Measurements from ENCODE around the gene PIEZO1.

The PIEZO1 gene

DNA sequence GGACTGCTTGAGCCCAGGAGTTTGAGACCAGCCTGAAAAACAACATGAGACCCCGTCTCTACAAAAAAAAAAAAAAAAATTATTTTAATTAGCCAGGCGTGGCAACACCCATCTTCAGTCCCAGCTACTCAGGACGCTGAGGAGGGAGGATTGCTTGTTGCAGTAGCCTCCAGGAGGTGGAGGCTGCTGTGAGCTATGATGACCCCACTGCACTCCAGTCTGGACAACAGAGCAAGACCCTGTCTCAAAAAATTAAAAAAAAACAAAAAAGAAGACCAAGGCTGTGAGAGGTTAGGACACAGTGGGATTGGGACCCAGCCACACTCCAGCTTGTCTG lies 97.4 kb downstream of the PIEZO1 start:
- no peak overlapping the region for H3K4me3 Mint-ChIP-seq
- ATAC-seq (ENCODE audit: low read depth), result no peak
- no peak for DNase-seq (ENCODE audit: low spot score in 2 of 2)
- no peaks in the 10 kb centered on the region for H3K36me3 Mint-ChIP-seq
- H3K27me3 Mint-ChIP-seq, result no peaks in the 10 kb centered on the region
- no peak overlapping the region for H3K27ac Mint-ChIP-seq
- no peaks in the 10 kb centered on the region for H3K9me3 Mint-ChIP-seq
- H3K4me1 Mint-ChIP-seq, result peaks cover 24% of the 10 kb centered on the region

DNA sequence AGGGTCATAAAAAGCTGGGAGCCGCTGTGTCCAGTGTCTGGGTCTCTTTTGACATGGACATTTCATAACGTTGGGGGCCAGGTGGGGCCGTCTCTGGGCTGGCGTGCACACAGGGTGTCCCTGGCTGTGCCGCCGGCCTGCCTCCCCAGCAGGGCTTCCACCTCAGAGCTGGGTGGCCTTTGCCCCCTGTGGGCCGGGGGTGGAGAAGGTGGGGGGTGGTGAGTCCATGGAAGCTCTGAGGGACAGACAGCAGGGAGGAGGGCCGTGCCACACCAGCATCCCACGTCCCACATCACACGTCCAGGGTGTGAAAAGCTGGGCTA lies 97.8 kb downstream of the PIEZO1 start:
- no peaks in the 10 kb centered on the region for H3K9me3 Mint-ChIP-seq
- H3K36me3 Mint-ChIP-seq, result no peaks in the 10 kb centered on the region
- H3K27me3 Mint-ChIP-seq, result no peaks in the 10 kb centered on the region
- H3K27ac Mint-ChIP-seq, result no peak overlapping the region
- ATAC-seq (ENCODE audit: low read depth) (no peak), DNase-seq (ENCODE audit: low spot score in 2 of 2) (no peak)
- H3K4me1 Mint-ChIP-seq, result peaks cover 25% of the 10 kb centered on the region
- no peak overlapping the region for H3K4me3 Mint-ChIP-seq

DNA sequence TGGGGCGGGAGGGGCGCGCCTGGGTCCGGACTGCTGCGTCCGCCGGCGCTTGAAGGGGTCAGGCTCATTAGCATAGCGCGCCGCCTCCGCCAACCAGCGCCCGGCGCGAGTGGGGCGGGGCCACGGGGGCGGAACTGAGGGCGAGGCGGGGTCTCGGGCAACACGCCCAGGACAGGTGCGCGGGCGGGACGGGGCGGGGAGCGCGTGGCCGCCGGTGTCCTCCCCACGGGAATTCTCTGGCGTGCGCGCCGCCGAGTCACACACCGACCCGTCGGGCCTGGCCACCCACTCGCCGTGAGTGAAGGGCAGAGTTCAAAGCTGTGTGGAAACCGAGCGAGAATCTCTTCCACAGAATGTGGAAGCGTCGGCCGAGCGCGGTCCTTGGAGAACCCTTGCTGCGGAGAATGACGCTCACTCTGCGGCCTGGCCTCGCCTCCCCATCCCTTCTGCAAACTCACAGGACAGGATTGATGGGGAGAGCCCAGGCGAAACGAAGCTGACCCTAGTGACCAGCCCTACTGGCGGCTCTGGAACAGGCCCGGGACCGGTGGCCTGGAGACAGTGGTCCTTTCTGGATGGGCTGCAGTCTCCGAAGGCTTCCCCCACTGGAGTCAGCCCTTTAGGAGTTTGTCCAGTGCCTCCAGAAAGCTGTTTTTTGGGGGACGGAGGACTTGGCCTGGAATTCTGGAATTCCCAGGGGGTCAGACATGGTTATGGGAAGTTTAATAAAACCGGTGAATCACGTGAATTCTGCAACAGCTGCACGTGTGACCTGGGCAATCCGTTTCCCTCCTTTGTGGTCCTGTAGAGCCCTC lies 98.4 kb downstream of the PIEZO1 start, which contains the start of gene SNAI3:
Gene SNAI3, minus strand, starts transcription at position 69 of the 815 bp plus-strand sequence. CDS start 101 bp downstream, outside the sequence.
- DNase-seq (ENCODE audit: low spot score in 2 of 2) (peak; percentile 87), ATAC-seq (ENCODE audit: low read depth) (peak; percentile 70)
- no peaks in the 10 kb centered on the region for H3K27me3 Mint-ChIP-seq
- H3K4me1 Mint-ChIP-seq, result peaks cover 25% of the 10 kb centered on the region
- no peak within 1 kb of the TSS for H3K27ac Mint-ChIP-seq
- H3K9me3 Mint-ChIP-seq, result no peaks in the 10 kb centered on the region
- H3K36me3 Mint-ChIP-seq, result no peaks in the 10 kb centered on the region
- H3K4me3 Mint-ChIP-seq, result peak within 1 kb of the TSS; percentile 88

DNA sequence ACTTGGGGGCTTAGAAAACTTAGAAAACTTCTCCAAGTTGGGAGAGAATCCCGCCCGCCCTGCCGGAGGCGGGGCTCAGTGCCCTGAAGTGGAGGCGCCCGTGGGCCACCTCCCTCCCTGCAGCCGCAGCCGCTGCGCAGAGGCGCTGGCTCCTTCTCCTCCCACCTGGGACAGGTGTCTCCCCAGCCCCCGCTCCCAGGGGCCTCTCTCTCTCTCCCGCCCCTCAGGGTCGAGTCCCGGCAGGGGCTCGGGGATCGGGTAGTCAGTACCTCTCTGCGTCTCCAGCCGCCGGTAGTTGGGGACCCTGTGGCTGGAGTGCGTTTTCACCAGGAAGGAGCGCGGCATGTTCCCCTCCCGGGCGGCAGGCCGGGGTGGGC lies 99.0 kb downstream of the PIEZO1 start:
- peaks cover 30% of the 10 kb centered on the region for H3K4me1 Mint-ChIP-seq
- no peaks in the 10 kb centered on the region for H3K27me3 Mint-ChIP-seq
- no peaks in the 10 kb centered on the region for H3K36me3 Mint-ChIP-seq
- DNase-seq (ENCODE audit: low spot score in 2 of 2), result no peak
- H3K27ac Mint-ChIP-seq, result no peak overlapping the region
- H3K4me3 Mint-ChIP-seq, result peak overlapping the region; percentile 88
- peak; percentile 20 for ATAC-seq (ENCODE audit: low read depth)
- H3K9me3 Mint-ChIP-seq, result no peaks in the 10 kb centered on the region

DNA sequence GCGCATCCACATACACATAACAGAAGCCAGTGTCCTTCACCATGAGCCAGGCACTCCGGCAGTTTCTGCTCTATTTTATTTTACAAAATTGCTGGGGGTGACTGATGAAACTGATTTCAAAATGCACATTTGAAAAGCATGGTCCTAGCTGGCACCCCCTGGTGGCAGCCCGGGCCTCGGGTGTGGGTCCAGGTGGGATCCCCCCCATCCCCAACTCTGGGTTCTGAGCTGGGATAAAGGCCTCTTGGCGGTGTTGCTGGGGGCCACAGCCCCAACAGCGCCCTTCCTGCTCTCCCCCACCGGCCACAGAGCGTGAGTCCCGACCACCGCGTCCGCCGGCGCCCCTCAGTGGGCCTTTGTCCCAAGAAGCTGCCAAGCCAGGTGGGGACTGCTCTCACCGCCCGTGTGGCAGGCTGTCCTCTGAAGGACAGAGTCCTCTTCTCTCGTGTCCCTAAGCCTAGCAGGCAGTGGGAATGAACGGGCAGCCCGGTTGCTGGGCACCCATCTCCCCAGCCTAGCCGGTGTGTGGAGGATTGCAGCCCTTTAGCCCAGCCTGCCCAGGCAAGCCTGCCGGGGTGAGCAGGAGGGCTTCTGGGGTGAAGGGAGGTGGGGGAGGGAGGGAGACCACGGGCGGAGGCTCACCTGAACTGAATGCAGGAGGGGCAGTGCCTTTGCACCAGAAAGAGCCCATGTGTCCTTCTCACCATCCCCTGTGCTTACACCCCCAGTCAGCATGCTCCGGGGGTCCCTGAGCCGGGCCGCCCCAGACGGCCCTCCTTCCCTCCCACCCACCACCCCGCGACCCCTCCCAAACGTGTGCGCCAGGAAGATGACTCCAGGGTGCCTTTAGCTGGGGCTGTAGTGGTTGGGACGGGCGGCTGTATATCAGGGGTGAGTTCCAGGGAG lies 99.6 kb downstream of the PIEZO1 start:
- ATAC-seq (ENCODE audit: low read depth) (no peak), DNase-seq (ENCODE audit: low spot score in 2 of 2) (peak in 1 of 2 donors; percentile 68)
- peaks cover 28% of the 10 kb centered on the region for H3K4me1 Mint-ChIP-seq
- no peak overlapping the region for H3K27ac Mint-ChIP-seq
- H3K36me3 Mint-ChIP-seq, result peaks cover 2% of the 10 kb centered on the region
- no peaks in the 10 kb centered on the region for H3K9me3 Mint-ChIP-seq
- no peaks in the 10 kb centered on the region for H3K27me3 Mint-ChIP-seq
- H3K4me3 Mint-ChIP-seq, result peak overlapping the region; percentile 88

DNA sequence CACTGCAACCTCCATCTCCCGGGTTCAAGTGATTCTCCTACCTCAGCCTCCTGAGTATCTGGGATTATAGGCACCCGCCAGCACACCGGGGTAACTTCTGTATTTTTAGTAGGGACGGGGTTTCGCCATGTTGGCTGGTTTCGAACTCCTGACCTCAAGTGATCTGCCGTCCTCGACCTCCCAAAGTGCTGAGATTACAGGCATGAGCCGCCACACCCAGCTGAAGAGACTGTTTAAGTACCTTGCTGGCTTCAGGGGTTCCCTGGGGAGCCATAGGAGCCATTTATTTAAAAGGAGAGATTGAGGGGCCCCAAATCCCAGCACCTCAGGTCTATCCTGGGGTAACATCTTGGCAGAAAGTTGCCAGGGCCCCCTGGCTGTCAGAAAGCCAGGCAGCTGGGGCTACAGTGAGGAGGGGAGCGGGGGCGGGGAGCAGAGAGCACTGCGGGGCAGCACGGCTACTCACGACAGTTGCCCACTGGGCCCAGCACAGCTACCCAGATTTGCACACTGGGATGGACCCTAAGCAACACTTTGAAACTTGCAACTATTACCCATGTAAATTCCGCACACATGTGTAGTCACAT lies 100.4 kb downstream of the PIEZO1 start:
- H3K27ac Mint-ChIP-seq, result no peak overlapping the region
- H3K4me1 Mint-ChIP-seq, result peaks cover 27% of the 10 kb centered on the region
- H3K36me3 Mint-ChIP-seq, result peaks cover 2% of the 10 kb centered on the region
- DNase-seq (ENCODE audit: low spot score in 2 of 2) (no peak), ATAC-seq (ENCODE audit: low read depth) (no peak)
- H3K9me3 Mint-ChIP-seq, result no peaks in the 10 kb centered on the region
- peak overlapping the region; percentile 88 for H3K4me3 Mint-ChIP-seq
- no peaks in the 10 kb centered on the region for H3K27me3 Mint-ChIP-seq

DNA sequence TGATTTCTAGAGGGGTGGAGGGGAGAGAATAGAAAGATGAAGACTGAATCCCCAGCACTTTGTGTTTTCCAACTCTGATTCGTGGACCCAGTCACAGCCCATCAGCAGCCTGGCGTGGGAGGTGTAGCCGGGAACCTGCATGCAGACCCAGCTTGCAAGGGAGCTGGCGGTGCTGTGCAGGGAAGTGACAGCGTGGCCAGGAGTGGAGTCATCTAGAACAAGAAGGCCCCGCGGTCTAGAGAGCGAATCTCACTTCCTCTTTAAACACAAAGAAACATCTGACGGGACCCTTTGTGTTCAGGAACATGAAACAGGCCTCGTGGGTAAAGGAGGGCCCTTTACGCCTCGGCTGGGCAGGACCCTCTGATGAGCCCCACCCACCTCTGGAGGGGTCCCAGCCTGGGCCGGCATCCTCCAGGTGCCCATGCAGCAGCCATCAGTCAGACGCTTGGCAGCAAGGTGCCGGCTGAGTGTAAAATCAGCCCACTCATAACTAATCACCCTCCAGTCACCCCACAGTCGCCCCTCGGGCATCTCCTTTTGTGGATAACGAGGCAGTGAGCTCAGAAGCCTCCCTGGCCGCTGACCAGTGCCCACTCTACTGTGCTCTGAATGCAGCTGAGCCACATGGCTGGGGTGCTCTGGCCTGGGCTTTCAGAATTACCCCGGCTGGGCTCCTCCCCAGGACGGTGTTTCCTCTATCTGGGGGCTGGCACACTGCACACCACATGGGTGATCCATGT lies 103.1 kb downstream of the PIEZO1 start:
- peak; percentile 75 for ATAC-seq (ENCODE audit: low read depth)
- no peaks in the 10 kb centered on the region for H3K27me3 Mint-ChIP-seq
- peak; percentile 68 to 79 for DNase-seq (ENCODE audit: low spot score in 2 of 2)

DNA sequence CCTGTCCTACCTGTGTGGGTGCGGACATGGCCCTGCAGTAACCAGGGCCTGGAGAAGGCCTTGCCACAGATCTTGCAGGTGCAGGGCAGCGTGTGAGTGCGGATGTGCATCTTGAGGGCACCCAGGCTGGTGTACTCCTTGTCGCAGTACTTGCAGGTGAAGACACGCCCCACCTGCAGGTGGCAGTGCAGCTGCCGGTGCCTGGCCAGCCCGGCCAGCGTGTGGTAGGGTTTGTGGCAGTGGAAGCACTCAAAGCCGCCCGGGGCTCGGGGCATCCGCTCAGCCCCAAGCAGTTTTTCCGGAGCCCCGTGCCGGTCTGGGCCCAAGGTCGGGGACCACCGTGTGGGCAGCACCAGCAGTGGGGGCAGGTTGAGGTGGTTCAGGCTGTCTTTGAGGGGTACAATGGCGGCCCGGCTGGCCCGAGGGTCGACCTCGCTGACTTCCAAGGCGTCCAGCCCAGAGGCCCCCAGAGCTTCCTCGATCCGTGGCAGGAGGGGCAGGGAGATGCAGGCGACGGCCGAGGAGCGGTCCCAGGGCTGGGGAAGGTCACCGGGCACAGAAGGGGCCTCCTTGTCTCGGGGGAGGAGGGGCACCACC lies 103.8 kb downstream of the PIEZO1 start:
- DNase-seq (ENCODE audit: low spot score in 2 of 2) (peak; percentile 59 to 61), ATAC-seq (ENCODE audit: low read depth) (peak; percentile 54)
- Mint-ChIP-seq H3K36me3 (peaks cover 2% of the 10 kb centered on the region), H3K27me3 (no peaks in the 10 kb centered on the region), H3K4me1 (peaks cover 27% of the 10 kb centered on the region), H3K9me3 (no peaks in the 10 kb centered on the region), H3K27ac (peak overlapping the region; percentile 93), H3K4me3 (peak overlapping the region; percentile 81)

More for the DNA sequence above, 103.1 kb downstream of the PIEZO1 start:
- Mint-ChIP-seq H3K4me1 (peaks cover 27% of the 10 kb centered on the region), H3K9me3 (no peaks in the 10 kb centered on the region), H3K36me3 (peaks cover 2% of the 10 kb centered on the region), H3K27ac (peak overlapping the region; percentile 93), H3K4me3 (peak overlapping the region; percentile 81)

DNA sequence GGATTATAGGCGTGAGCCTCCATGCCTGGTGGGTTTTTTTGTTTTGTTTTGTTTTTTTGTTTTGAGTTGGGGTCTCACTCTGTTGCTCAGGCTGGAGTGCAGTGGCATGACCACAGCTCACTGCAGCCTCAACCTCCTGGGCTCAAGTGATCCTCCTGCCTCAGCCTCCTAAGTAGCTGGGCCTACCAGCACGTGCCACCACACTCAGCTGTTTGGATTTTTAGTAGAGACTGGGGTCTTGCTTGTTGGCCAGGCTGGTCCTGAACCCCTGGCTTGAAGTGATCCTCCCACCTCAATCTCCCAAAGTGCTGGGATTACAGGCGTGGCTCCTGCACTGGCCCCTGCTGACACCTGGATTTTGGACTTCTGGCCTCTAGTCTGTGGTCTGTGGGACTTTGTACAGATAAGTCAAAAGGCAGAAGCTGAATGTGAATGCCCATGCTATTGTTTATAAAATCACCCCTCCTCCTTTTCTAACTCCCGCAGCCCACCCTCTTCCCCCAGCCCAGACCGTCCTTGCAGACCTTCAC lies 104.4 kb downstream of the PIEZO1 start:
- Mint-ChIP-seq H3K9me3 (no peaks in the 10 kb centered on the region), H3K36me3 (peaks cover 2% of the 10 kb centered on the region), H3K27ac (peak overlapping the region; percentile 93), H3K27me3 (no peaks in the 10 kb centered on the region), H3K4me3 (peak overlapping the region; percentile 81), H3K4me1 (peaks cover 27% of the 10 kb centered on the region)
- ATAC-seq (ENCODE audit: low read depth) (no peak), DNase-seq (ENCODE audit: low spot score in 2 of 2) (no peak)

DNA sequence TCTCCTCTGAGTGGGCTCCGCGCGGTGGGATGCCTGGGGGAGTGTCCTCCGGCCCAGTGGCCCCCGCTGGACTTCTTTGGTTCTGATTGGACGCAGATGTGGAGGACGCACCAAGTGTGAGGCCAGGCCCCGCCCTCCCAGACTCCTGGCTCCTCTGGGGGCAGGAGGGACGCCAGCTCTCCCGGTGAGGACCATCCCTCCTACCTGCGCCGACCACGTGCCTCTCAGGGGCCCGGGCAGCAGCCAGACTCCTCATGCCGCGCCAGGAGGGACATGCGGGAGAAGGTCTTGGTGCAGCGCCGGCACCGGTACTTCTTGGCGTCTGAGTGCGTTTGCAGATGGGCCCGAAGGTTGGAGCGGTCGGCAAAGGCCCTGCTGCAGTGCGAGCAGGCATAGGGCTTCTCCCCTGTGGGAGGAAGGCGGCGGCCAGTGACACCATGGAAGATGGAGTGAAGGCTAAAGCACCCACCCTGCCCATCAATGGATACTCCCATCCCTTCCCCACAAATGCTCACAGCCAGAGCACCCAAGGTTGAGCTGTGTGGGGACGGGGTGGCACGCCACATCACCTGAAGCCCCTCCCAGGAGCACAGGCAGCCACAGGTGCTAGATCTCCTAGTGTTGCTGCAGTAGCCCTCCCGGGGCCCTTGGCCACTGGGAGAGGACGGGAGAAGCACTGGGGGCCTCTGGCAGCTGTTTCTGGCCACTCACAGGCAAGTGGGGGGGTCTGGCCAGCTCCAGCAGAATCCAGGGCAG lies 106.6 kb downstream of the PIEZO1 start:
- Mint-ChIP-seq H3K4me3 (no peak overlapping the region), H3K27me3 (no peaks in the 10 kb centered on the region), H3K27ac (no peak overlapping the region), H3K9me3 (no peaks in the 10 kb centered on the region), H3K36me3 (peaks cover 2% of the 10 kb centered on the region), H3K4me1 (peaks cover 18% of the 10 kb centered on the region)
- no peak for DNase-seq (ENCODE audit: low spot score in 2 of 2)
- no peak for ATAC-seq (ENCODE audit: low read depth)

DNA sequence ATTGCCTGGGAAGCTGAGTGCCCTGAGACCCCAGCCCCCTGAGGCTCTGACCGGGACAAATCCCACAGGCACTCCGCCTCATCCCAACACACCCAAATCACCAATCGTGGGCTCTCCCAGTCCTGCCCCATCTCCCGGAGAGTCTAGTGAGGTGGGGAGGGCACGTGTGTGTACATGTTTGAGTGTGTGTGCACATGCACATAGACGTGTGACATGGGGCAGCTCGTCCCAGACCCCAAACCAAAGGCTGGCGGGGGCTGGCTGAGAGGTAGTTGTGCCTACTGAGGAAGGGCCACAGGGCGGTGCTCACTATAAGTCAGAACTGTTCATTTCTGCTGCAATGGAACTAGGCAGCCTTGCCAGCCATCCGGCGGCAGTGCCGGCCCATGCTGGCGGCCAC lies 107.3 kb downstream of the PIEZO1 start:
- ATAC-seq (ENCODE audit: low read depth) (no peak), DNase-seq (ENCODE audit: low spot score in 2 of 2) (no peak)
- peaks cover 2% of the 10 kb centered on the region for H3K36me3 Mint-ChIP-seq
- H3K9me3 Mint-ChIP-seq, result no peaks in the 10 kb centered on the region
- no peak overlapping the region for H3K27ac Mint-ChIP-seq
- peaks cover 18% of the 10 kb centered on the region for H3K4me1 Mint-ChIP-seq
- H3K4me3 Mint-ChIP-seq, result no peak overlapping the region
- no peaks in the 10 kb centered on the region for H3K27me3 Mint-ChIP-seq

DNA sequence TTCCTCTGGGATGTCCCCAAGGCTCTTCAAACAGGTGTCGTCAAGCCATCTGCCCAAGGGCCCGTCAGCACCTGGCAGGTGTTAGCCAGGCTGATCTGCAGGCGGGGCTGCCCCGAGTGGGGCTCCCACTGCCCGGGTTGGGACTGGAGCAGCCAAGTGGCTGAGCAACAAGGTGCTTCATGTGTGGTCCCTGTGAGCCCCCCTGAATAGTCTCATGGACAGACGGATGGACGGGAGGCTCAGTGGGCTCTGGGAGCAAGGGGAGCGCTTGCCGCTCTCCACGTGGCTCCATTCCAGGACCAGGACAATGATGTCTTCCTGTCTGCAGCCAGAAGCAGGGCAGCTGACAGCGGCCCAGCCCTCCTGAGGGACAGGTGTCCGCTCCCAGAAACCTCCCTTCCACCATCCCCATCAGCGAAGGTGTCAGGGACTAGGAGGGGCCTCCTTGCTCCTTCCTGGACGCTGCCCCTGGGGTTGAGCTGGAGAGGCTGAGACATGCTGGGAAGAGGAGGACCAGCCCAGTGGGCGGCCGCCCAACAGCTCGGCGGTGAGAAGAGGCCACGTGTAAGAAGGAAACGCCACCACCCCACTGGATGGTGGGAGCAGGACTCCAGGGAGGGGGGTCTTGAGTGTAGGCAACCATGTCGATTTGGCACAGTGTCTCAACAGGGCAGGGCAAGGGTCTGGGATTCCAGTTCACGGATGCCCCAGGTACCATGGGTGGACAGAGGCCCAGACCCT lies 108.3 kb downstream of the PIEZO1 start:
- DNase-seq (ENCODE audit: low spot score in 2 of 2), result no peak
- Mint-ChIP-seq H3K9me3 (no peaks in the 10 kb centered on the region), H3K36me3 (peaks cover 2% of the 10 kb centered on the region), H3K27me3 (no peaks in the 10 kb centered on the region), H3K4me1 (peaks cover 9% of the 10 kb centered on the region), H3K27ac (no peak overlapping the region), H3K4me3 (no peak overlapping the region)
- no peak for ATAC-seq (ENCODE audit: low read depth)

All from memory B cell (primary cell).